Esophagus muscularis mucosa (tissue), 4 donors: ENCODE results near the gene GAS2L1.

ENCODE experiments used
- CTCF ChIP-seq, 3 experiments: fragments of 200-600 bp in 2 of 3; fragments of 450-650 bp in 1 of 3; sonication (generic) in 2 of 3; IDR thresholded peaks; one replicate each; pipeline ENCODE4 v1.5.1; 2017 to 2019; ENCODE audit warnings: antibody characterized with exemption in 3 of 3, mild to moderate bottlenecking in 2 of 3, moderate library complexity in 1 of 3
- EP300 ChIP-seq: sonication (generic); formaldehyde crosslinking; IDR thresholded peaks from one replicate; pipeline ENCODE4 v1.6.1; 2017; ENCODE audit warnings: antibody characterized with exemption
- POLR2A ChIP-seq: fragments of 450-650 bp; IDR thresholded peaks from one replicate; pipeline ENCODE4 v1.6.1; 2017; ENCODE audit warnings: antibody characterized with exemption, moderate library complexity, mild to moderate bottlenecking, low read depth
- POLR2AphosphoS5 ChIP-seq, 2 donors: sonication (generic); formaldehyde crosslinking; IDR thresholded peaks; one replicate each; pipeline ENCODE4 v1.6.1; 2017; ENCODE audit warnings: antibody characterized with exemption in 2 of 2

DNA sequence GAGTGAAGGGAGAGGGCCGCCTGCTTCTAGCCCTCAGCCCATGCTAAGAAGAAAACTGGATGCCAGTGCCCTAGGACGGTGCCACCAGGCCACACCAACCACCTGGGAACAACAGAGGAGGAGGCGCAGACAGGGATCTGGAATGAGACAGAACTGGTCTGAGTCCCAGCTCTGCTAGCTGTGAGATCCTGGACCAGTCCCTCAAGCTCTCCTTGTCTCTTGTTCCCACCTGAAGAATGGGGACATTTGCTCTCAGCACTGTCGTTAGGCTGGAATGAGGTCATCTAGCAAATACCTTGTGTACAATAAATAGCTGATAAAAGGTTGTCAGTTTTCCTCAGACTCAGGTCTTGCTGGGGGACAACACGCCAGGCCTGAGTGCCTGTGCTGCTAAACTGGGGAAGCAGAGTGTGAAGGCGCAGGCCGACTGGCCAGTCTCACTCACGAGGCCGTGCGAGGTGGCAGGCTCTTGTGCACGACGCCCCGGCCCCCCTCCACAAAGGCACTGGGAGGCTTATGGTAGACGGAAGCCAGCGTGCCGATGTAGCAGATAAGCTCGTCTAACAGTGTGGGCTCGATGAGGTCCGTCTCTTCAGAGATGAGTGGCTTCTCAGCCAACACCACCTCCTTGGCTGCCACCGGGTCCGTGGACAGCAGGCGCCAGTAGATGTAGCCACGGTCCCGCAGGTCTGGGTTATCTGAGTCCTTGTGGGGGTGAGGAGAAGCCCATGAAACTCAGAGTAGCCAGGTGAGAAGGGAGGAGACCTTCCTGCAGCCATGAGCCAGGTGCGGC lies 34.8 kb downstream of the GAS2L1 start:
- TF ChIP-seq POLR2A, result no peak
- TF ChIP-seq CTCF (IDR thresholded peaks at IDR 0.05), result no peak
- no peak for TF ChIP-seq EP300
- no peak for TF ChIP-seq POLR2AphosphoS5 (IDR thresholded peaks at IDR 0.05)
